Neural progenitor cell (in vitro differentiated cells): ENCODE measurements around the gene TMEM14C.
"Not testable (repeated sequence)": the region's sequence is repeated elsewhere in the genome, so short reads cannot be mapped to it uniquely, and the experiment has no call there.

Source experiments
- CTCF ChIP-seq: fragments of 200-600 bp; sonication (generic); IDR thresholded peaks from 2 replicates; pipeline ENCODE4 v1.5.1; 2017; ENCODE audit warnings: antibody characterized with exemption, mild to moderate bottlenecking
- EZH2 ChIP-seq: fragments of 200-600 bp; sonication (generic); IDR thresholded peaks from 2 replicates; pipeline ENCODE4 v1.6.1; 2017; ENCODE audit warnings: antibody characterized with exemption, mild to moderate bottlenecking, moderate library complexity
- EZH2phosphoT487 ChIP-seq: fragments of 200-600 bp; sonication (generic); IDR thresholded peaks from 2 replicates; pipeline ENCODE4 v1.6.1; 2017; ENCODE audit warnings: antibody characterized with exemption

DNA sequence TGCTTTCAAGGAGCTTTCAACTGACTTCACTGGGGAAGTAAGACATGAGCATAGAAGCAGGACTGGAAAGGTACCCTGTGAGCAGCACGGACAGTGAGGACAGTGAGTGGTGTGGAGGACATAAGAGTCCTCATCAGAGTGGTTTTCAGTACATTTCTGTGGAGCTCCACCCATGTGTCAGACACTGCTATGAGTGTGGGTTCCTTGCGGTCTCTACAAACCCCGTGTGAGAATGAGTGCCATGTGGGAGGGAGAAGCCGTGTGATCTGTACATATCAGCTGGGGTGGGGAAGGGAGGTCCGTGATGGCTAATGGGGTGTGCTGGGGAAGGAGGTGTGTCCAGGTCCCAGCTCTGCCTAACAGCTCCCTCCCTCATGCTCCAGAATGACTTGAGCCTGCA, 28.9 kb downstream of the TMEM14C start:
- not testable (repeated sequence) for TF ChIP-seq EZH2, CTCF, EZH2phosphoT487
